Neural cell (in vitro differentiated cells): Measurements from ENCODE around the gene ARHGAP45. TPM values are rescaled to one million over a fixed set of nuclear protein-coding genes. Genes with fewer than 3 reads are reported as not detected.

Experiments used
- H2AFZ ChIP-seq: fragments of 200-600, 300-800 bp; sonication (generic), shearing (Covaris generic); 2 replicates; pipeline ENCODE4 v1.6.0; 2014; ENCODE audit warnings: low read depth, mild to moderate bottlenecking, antibody characterized with exemption, low read length, moderate library complexity
- H3F3A ChIP-seq: fragments of 200-600 bp; shearing (Covaris generic); 2 replicates; pipeline ENCODE4 v1.6.1; 2016; ENCODE audit warnings: mild to moderate bottlenecking, moderate library complexity, mixed read lengths, antibody characterized with exemption, low read length; ENCODE audit not compliant: insufficient read depth, poor library complexity, severe bottlenecking
- H3K27ac ChIP-seq: fragments of 200-600, 300-800 bp; sonication (generic), shearing (Covaris generic); 2 replicates; pipeline ENCODE4 v1.5.1; 2014; ENCODE audit warnings: mild to moderate bottlenecking, low read length, moderate library complexity
- H3K27me3 ChIP-seq: fragments of 300-800, 200-600 bp; sonication (generic), shearing (Covaris generic); 2 replicates; pipeline ENCODE4 v1.6.0; 2014; ENCODE audit warnings: mild to moderate bottlenecking, low read depth, low read length, moderate library complexity; ENCODE audit not compliant: insufficient read depth
- H3K36me3 ChIP-seq: fragments of 300-800, 200-600 bp; sonication (generic), shearing (Covaris generic); 2 replicates; pipeline ENCODE4 v1.5.1; 2014; ENCODE audit warnings: mild to moderate bottlenecking, antibody characterized with exemption, low read length, moderate library complexity; ENCODE audit not compliant: insufficient read depth
- H3K4me2 ChIP-seq: fragments of 300-800, 200-600 bp; sonication (generic), shearing (Covaris generic); 2 replicates; pipeline ENCODE4 v1.6.0; 2014; ENCODE audit warnings: mild to moderate bottlenecking, low read length
- H3K4me3 ChIP-seq: fragments of 300-800, 200-600 bp; sonication (generic), shearing (Covaris generic); 2 replicates; pipeline ENCODE4 v1.5.1; 2014; ENCODE audit warnings: mild to moderate bottlenecking, low read length, moderate library complexity
- H3K79me2 ChIP-seq: fragments of 200-600 bp; shearing (Covaris generic); replicated peaks from 2 replicates; pipeline ENCODE4 v1.6.0; 2014; ENCODE audit warnings: mild to moderate bottlenecking, low read length, moderate library complexity; ENCODE audit not compliant: insufficient read depth
- H3K9ac ChIP-seq: fragments of 300-800, 200-600 bp; sonication (generic), shearing (Covaris generic); 2 replicates; pipeline ENCODE4 v1.6.1; 2016; ENCODE audit warnings: mild to moderate bottlenecking, low read length, mixed read lengths
- H3K9me2 ChIP-seq: fragments of 200-600 bp; shearing (Covaris generic); 2 replicates; pipeline ENCODE4 v1.6.1; 2016; ENCODE audit warnings: mild to moderate bottlenecking, low read length, mixed read lengths; ENCODE audit not compliant: insufficient read depth
- H3K9me3 ChIP-seq: fragments of 200-600, 300-800 bp; sonication (generic), shearing (Covaris generic); 2 replicates; pipeline ENCODE4 v1.6.1; 2016; ENCODE audit warnings: mild to moderate bottlenecking, mixed run types, low read length, moderate library complexity, mixed read lengths
- H4K20me1 ChIP-seq: fragments of 200-600 bp; shearing (Covaris generic); 2 replicates; pipeline ENCODE4 v1.6.1; 2016; ENCODE audit warnings: mild to moderate bottlenecking, mixed run types; ENCODE audit not compliant: insufficient read depth
- EP300 ChIP-seq: fragments of 450-650 bp; conservative IDR thresholded peaks from 2 replicates; pipeline ENCODE4 v1.6.1; 2014; ENCODE audit warnings: antibody characterized with exemption, mild to moderate bottlenecking, moderate library complexity; ENCODE audit not compliant: poor library complexity, severe bottlenecking
- EZH2 ChIP-seq: fragments of 200-600, 300-800 bp; shearing (Covaris generic), sonication (generic); IDR thresholded peaks from 2 replicates; pipeline ENCODE4 v1.6.1; 2014; ENCODE audit warnings: antibody characterized with exemption, low read length, borderline replicate concordance, mild to moderate bottlenecking; ENCODE audit not compliant: insufficient read depth, poor library complexity, severe bottlenecking
- MXI1 ChIP-seq: fragments of 450-650 bp; conservative IDR thresholded peaks from 2 replicates; pipeline ENCODE4 v1.6.1; 2014; ENCODE audit warnings: antibody characterized with exemption, mild to moderate bottlenecking; ENCODE audit not compliant: poor library complexity, severe bottlenecking
- POLR2AphosphoS5 ChIP-seq: IDR thresholded peaks from 2 replicates; pipeline ENCODE4 v1.6.1; 2012
- RAD21 ChIP-seq: fragments of 450-650 bp; conservative IDR thresholded peaks from 2 replicates; pipeline ENCODE4 v1.6.1; 2014; ENCODE audit warnings: antibody characterized with exemption, mild to moderate bottlenecking, moderate library complexity
- SMC3 ChIP-seq: fragments of 450-650 bp; conservative IDR thresholded peaks from 2 replicates; pipeline ENCODE4 v1.6.1; 2014; ENCODE audit warnings: antibody characterized with exemption, mild to moderate bottlenecking, moderate library complexity; ENCODE audit not compliant: poor library complexity
- TAF1 ChIP-seq: IDR thresholded peaks from 2 replicates; pipeline ENCODE4 v1.6.1; 2012; ENCODE audit warnings: low read depth
- polyA plus RNA-seq: library from polyadenylated mRNA; depleted of rRNA; stranded (reverse); fragments of >200 nt; gene quantifications from 2 replicates; pipeline ENCODE4 v1.2.3, GENCODE V29; 2014
- TF ChIP-seq, protein P1 (sequence below): fragments of 450-650 bp; IDR thresholded peaks from 2 replicates; pipeline ENCODE4 v1.5.1; 2014; ENCODE audit warnings: antibody characterized with exemption, mild to moderate bottlenecking, moderate library complexity; ENCODE audit not compliant: poor library complexity, severe bottlenecking
- TF ChIP-seq, protein P2 (sequence below): IDR thresholded peaks from 2 replicates; pipeline ENCODE4 v1.6.1; 2012; ENCODE audit warnings: borderline replicate concordance

ARHGAP45 gene
- polyA plus RNA-seq, 1 donor from 2014 or later: 3.3 TPM

DNA sequence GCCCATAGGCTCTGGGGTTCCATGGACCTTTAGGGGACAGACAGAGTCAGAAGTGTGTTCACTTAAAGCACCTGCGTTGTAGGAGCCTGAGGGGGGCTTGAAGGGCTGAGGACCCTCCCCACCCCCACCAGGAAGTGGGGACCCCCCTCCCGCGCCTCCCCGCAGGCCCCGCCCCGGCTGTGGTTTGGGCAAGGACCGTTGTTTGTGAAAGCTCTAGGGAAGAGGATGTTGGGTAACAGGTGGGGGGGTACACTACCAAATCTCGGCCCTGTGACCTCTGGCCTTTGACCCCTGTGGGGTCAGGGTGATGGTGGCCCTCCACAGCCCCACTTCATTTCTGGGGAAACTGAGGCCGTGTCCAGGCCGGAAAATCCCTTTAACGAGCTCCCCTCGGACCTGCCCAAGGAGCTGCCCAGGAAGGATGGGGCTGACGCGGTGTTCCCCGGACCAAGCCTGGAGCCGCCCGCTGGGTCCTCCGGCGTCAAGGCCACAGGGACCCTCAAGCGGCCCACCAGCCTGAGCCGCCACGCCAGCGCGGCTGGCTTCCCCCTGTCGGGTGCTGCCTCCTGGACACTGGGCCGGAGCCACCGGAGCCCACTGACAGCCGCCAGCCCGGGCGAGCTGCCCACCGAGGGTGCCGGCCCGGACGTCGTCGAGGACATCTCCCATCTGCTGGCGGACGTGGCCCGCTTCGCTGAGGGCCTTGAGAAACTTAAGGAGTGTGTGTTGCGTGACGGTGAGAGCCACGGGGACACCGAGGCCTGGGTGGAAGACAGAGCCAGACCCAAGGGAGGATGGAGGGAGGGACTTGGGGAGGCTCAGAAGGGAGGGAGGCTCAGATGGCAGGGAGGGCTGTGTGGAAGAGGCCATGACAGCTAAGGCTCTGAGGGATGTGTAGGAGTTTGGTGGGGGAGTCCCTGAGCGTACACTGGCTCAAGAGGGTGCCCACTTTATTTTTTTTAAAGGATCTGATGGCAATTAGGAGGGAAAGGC lies 1.3 kb downstream of the ARHGAP45 start:
- no peaks in the 10 kb centered on the region for H4K20me1 ChIP-seq
- no peaks in the 10 kb centered on the region for H3F3A ChIP-seq
- H3K9ac ChIP-seq: no peak overlapping the region
- no peak overlapping the region for H2AFZ ChIP-seq
- no peaks in the 10 kb centered on the region for H3K9me3 ChIP-seq
- H3K4me3 ChIP-seq: no peak overlapping the region
- no peaks in the 10 kb centered on the region for H3K9me2 ChIP-seq
- peaks cover 54% of the 10 kb centered on the region for H3K27me3 ChIP-seq
- H3K79me2 ChIP-seq: no peaks in the 10 kb centered on the region
- H3K4me2 ChIP-seq: no peak overlapping the region
- no peaks in the 10 kb centered on the region for H3K36me3 ChIP-seq
- no peak for TF ChIP-seq RAD21
- no peak for TF ChIP-seq EP300
- TF ChIP-seq EZH2: no peak
- no peak for TF ChIP-seq TAF1
- TF ChIP-seq MXI1: no peak
- no peak for TF ChIP-seq POLR2AphosphoS5
- TF ChIP-seq, protein P1, sequence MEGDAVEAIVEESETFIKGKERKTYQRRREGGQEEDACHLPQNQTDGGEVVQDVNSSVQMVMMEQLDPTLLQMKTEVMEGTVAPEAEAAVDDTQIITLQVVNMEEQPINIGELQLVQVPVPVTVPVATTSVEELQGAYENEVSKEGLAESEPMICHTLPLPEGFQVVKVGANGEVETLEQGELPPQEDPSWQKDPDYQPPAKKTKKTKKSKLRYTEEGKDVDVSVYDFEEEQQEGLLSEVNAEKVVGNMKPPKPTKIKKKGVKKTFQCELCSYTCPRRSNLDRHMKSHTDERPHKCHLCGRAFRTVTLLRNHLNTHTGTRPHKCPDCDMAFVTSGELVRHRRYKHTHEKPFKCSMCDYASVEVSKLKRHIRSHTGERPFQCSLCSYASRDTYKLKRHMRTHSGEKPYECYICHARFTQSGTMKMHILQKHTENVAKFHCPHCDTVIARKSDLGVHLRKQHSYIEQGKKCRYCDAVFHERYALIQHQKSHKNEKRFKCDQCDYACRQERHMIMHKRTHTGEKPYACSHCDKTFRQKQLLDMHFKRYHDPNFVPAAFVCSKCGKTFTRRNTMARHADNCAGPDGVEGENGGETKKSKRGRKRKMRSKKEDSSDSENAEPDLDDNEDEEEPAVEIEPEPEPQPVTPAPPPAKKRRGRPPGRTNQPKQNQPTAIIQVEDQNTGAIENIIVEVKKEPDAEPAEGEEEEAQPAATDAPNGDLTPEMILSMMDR: no peak
- TF ChIP-seq SMC3: no peak
- TF ChIP-seq, protein P2, sequence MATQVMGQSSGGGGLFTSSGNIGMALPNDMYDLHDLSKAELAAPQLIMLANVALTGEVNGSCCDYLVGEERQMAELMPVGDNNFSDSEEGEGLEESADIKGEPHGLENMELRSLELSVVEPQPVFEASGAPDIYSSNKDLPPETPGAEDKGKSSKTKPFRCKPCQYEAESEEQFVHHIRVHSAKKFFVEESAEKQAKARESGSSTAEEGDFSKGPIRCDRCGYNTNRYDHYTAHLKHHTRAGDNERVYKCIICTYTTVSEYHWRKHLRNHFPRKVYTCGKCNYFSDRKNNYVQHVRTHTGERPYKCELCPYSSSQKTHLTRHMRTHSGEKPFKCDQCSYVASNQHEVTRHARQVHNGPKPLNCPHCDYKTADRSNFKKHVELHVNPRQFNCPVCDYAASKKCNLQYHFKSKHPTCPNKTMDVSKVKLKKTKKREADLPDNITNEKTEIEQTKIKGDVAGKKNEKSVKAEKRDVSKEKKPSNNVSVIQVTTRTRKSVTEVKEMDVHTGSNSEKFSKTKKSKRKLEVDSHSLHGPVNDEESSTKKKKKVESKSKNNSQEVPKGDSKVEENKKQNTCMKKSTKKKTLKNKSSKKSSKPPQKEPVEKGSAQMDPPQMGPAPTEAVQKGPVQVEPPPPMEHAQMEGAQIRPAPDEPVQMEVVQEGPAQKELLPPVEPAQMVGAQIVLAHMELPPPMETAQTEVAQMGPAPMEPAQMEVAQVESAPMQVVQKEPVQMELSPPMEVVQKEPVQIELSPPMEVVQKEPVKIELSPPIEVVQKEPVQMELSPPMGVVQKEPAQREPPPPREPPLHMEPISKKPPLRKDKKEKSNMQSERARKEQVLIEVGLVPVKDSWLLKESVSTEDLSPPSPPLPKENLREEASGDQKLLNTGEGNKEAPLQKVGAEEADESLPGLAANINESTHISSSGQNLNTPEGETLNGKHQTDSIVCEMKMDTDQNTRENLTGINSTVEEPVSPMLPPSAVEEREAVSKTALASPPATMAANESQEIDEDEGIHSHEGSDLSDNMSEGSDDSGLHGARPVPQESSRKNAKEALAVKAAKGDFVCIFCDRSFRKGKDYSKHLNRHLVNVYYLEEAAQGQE: no peak
- no peak overlapping the region for H3K27ac ChIP-seq

DNA sequence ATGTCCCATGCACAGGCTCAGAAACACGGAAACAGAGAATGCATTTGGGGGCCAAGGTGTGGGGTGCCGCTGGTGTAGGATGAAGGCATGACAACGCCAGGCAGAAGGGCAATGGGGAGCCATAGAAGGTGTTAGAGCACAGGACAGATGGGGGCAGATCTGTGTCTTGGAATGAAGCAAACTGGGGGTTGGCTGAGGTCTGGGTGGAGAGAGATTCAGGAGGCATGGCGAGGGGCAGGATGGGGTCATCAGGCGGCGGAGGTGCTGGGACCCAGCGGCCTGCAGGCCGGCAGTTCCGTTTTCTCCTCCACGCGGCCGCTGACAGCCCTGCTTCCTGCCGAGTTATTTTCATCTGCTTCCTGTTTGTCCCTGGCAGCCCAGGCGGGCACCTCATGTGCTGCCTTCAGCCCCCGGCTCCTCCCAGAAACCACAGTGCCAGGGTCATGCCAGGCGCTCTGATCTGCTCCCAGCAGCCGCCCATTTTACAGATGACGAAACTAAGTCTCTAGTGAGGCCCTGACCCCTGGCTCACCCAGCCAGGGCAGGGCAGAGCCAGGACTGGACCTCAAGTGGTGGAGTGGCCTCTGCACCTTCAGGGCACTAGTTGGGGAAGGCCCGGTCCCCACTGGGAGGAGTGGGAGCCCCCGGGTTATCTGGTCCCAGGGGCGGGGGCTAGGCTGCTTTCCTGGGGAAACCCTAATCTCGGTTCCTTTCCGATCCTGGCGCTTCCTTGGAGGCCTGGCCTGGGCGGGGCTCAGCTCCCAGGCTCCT lies 2.2 kb downstream of the ARHGAP45 start:
- Histone ChIP-seq H3K4me3 (no peak overlapping the region), H3F3A (no peaks in the 10 kb centered on the region), H3K36me3 (no peaks in the 10 kb centered on the region), H3K9me3 (no peaks in the 10 kb centered on the region), H3K79me2 (no peaks in the 10 kb centered on the region), H3K9ac (no peak overlapping the region), H3K27ac (no peak overlapping the region), H2AFZ (no peak overlapping the region), H4K20me1 (no peaks in the 10 kb centered on the region), H3K9me2 (no peaks in the 10 kb centered on the region), H3K27me3 (peaks cover 54% of the 10 kb centered on the region), H3K4me2 (no peak overlapping the region)
- TF ChIP-seq MXI1 (no peak), RAD21 (no peak), TAF1 (no peak), SMC3 (no peak), EP300 (no peak), POLR2AphosphoS5 (no peak), EZH2 (no peak)
- TF ChIP-seq, protein P2: no peak
- TF ChIP-seq, protein P1: no peak
